Measurements from ENCODE around the gene PCSK7.

DNA sequence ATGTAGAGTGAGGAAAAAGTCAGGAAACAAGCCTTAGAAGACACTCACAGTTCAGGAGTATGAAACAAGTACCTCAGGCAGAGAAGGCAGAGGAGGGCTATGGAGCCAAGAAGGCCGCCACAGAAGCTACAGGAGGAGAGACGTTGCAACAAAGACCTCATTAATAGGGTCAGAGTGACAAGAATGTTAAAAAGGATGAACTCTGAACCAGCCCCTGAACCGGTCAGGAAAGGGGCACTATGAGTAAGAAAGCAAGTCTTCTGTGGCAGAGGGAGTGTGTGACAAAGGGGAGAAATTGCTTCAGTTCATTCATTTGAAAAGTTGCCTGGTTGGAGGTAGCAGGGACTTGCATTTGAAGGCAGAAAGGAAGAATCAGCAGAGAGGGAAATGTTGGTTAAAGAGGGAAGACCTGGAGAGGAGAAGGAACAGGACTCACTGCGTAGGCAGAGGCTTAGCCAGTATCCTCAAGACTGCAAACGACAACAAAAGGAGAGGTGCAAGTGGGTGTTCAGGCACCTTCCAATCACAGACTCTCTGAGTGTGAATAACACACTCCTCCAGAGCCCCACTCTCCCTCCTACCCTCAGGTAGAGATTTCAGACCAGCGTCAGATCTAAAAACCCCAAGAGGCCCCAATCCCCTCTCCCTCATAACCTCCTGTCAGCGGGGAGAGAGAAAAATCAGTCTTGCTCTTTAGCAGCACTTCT is 17.3 kb downstream of the PCSK7 start:
- no peak for TF ChIP-seq POLR2AphosphoS5 (IDR thresholded peaks at IDR 0.05; ENCODE audit: insufficient read depth in 1 of 2, low read depth in 1 of 2)
- TF ChIP-seq, protein P1, sequence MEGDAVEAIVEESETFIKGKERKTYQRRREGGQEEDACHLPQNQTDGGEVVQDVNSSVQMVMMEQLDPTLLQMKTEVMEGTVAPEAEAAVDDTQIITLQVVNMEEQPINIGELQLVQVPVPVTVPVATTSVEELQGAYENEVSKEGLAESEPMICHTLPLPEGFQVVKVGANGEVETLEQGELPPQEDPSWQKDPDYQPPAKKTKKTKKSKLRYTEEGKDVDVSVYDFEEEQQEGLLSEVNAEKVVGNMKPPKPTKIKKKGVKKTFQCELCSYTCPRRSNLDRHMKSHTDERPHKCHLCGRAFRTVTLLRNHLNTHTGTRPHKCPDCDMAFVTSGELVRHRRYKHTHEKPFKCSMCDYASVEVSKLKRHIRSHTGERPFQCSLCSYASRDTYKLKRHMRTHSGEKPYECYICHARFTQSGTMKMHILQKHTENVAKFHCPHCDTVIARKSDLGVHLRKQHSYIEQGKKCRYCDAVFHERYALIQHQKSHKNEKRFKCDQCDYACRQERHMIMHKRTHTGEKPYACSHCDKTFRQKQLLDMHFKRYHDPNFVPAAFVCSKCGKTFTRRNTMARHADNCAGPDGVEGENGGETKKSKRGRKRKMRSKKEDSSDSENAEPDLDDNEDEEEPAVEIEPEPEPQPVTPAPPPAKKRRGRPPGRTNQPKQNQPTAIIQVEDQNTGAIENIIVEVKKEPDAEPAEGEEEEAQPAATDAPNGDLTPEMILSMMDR (IDR thresholded peaks at IDR 0.05) = no peak
